PC-3 (cell line): Measurements from ENCODE around the gene PAQR4. TPM values are rescaled to one million over a fixed set of nuclear protein-coding genes. Genes with fewer than 3 reads are reported as not detected.

ENCODE experiments used
- ATAC-seq: fragments of 200-7000 bp; cut with Tn5 transposase; 2 replicates; pipeline ENCODE4 v1.9.1; 2020; ENCODE audit warnings: mild to moderate bottlenecking, moderate library complexity
- BruUV-seq: library from RNA; stranded (reverse); fragments of 400-500 nt; replicated peaks from 2 replicates; lab custom pipeline; 2021; lab: Mats Ljungman, UMichigan
- CTCF ChIA-PET: fragments of 300-600 bp; sonication (Branson Sonifier 250); formaldehyde crosslinking; loops from one replicate; lab custom pipeline; 2022; ENCODE audit warnings: antibody characterized with exemption; lab: Charles Lee
- POLR2A ChIA-PET: fragments of 300-600 bp; sonication (Branson Sonifier 250); formaldehyde crosslinking; loops from one replicate; lab custom pipeline; 2022; ENCODE audit warnings: antibody characterized with exemption; ENCODE audit not compliant: unreplicated experiment; lab: Charles Lee
- DNase-seq: peaks from one replicate; pipeline ENCODE4 v3.0.0-alpha.2; 2015
- H2AFZ ChIP-seq: fragments of 300-600 bp; sonication (generic); 2 replicates; pipeline ENCODE4 v1.6.0; 2016; ENCODE audit warnings: antibody characterized with exemption, low read length
- H3F3A ChIP-seq: fragments of 300-600 bp; sonication (generic); one replicate; pipeline ENCODE4 v1.6.0; 2017; ENCODE audit warnings: antibody characterized with exemption, low read length, control low read depth, mild to moderate bottlenecking; ENCODE audit not compliant: unreplicated experiment
- H3K27ac ChIP-seq: fragments of 300-600 bp; sonication (generic); 2 replicates; pipeline ENCODE4 v1.5.1; 2016; ENCODE audit warnings: mild to moderate bottlenecking, low read length
- H3K27me3 ChIP-seq: fragments of 300-600 bp; sonication (generic); 2 replicates; pipeline ENCODE4 v1.6.1; 2016; ENCODE audit warnings: low read length, mixed read lengths
- H3K36me3 ChIP-seq: fragments of 300-600 bp; sonication (generic); 2 replicates; pipeline ENCODE4 v1.6.1; 2016; ENCODE audit warnings: low read depth, mixed run types, low read length, mixed read lengths
- H3K4me1 ChIP-seq: fragments of 300-600 bp; sonication (generic); 2 replicates; pipeline ENCODE4 v1.5.1; 2016; ENCODE audit warnings: low read length; ENCODE audit not compliant: insufficient read depth
- H3K4me2 ChIP-seq: fragments of 300-600 bp; sonication (generic); 2 replicates; pipeline ENCODE4 v1.6.0; 2016; ENCODE audit warnings: low read length
- H3K4me3 ChIP-seq: fragments of 300-600 bp; sonication (generic); 2 replicates; pipeline ENCODE4 v1.5.1; 2016; ENCODE audit warnings: mild to moderate bottlenecking, low read length, mixed read lengths
- H3K79me2 ChIP-seq: fragments of 300-600 bp; sonication (generic); 2 replicates; pipeline ENCODE4 v1.6.1; 2017; ENCODE audit warnings: low read length, mixed read lengths
- H3K9ac ChIP-seq: fragments of 300-600 bp; sonication (generic); 2 replicates; pipeline ENCODE4 v1.6.0; 2016; ENCODE audit warnings: mild to moderate bottlenecking, low read length
- H3K9me2 ChIP-seq: fragments of 300-600 bp; sonication (generic); replicated peaks from 2 replicates; pipeline ENCODE4 v1.6.1; 2016; ENCODE audit warnings: mixed run types, low read length, mixed read lengths
- H3K9me3 ChIP-seq: fragments of 300-600 bp; sonication (generic); 2 replicates; pipeline ENCODE4 v1.6.1; 2016; ENCODE audit warnings: low read length, mixed read lengths
- H4K20me1 ChIP-seq: fragments of 300-600 bp; sonication (generic); 2 replicates; pipeline ENCODE4 v1.6.1; 2016; ENCODE audit warnings: low read length, mixed read lengths
- EZH2 ChIP-seq: fragments of 300-600 bp; sonication (generic); IDR thresholded peaks from one replicate; pipeline ENCODE4 v1.6.1; 2017; ENCODE audit warnings: antibody characterized with exemption, mild to moderate bottlenecking, low read length; ENCODE audit not compliant: unreplicated experiment
- EZH2phosphoT487 ChIP-seq: fragments of 300-600 bp; sonication (generic); IDR thresholded peaks from 2 replicates; pipeline ENCODE4 v1.6.1; 2018; ENCODE audit warnings: mild to moderate bottlenecking, antibody characterized with exemption, low read length, borderline replicate concordance
- intact Hi-C: fragments of 100-400 bp; cut with micrococcal nuclease; formaldehyde crosslinking; loops from 2 replicates; pipeline ENCODE4 v1.9.0; 2023
- total RNA-seq: library from RNA; depleted of rRNA; stranded (reverse); fragments of >200 nt; gene quantifications from 2 replicates; pipeline ENCODE4 v1.2.3, GENCODE V29; 2014
- TF ChIP-seq, protein P1 (sequence below): fragments of 300-600 bp; sonication (generic); conservative IDR thresholded peaks from 2 replicates; pipeline ENCODE4 v1.5.1; 2017; ENCODE audit warnings: antibody characterized with exemption, low read depth, mild to moderate bottlenecking, low read length

PAQR4 gene
- total RNA-seq, 1 experiment from 2014 or later = 37.9 TPM

DNA sequence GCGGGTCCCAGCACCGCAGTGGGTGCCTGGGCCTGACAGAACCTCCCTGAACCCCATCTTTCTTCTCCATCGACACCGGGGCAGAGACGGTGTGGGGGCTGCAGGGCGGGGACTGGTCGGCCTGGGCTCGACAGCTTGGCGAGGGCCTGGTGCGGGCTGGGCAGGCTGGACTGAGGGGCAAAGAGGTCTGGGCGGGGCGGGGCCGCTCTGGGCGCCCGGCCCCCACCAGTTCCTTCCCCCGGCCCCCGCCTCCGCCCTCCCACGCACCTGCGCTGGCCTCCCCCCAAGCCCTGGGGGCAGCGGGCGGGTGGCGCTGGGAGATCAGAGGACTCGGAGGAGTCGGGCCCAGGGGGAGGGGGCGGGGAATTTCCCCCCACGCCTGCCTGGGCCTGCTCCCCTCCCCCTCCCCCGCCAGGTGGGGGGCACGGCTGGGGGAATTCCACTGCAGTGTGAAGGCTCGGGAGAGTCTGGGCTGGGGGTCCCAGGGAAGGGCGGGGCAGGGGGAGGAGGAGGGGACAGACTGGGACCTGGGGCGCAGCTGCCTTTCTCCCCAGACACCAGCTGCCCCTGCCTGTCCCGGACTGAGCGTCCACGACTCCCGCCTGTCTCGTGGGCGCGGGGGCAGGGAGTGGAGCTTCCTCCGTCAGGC is 6.0 kb upstream of the PAQR4 start:
- POLR2A ChIA-PET = no interaction called here
- ATAC-seq (no peak), DNase-seq (no peak)
- Histone ChIP-seq H3K9me3 (no peaks in the 10 kb centered on the region), H3K36me3 (no peaks in the 10 kb centered on the region), H3K9me2 (no peaks in the 10 kb centered on the region), H3K9ac (no peak overlapping the region), H3K4me2 (peak overlapping the region; percentile 98), H3K4me1 (0 out of 2 replicates have a peak, but pooled peaks cover 11% of the 10 kb centered on the region), H3K4me3 (peak overlapping the region; percentile 74), H2AFZ (peak overlapping the region; percentile 75), H3K79me2 (no peaks in the 10 kb centered on the region), H3K27ac (no peak overlapping the region), H4K20me1 (no peaks in the 10 kb centered on the region), H3K27me3 (no peaks in the 10 kb centered on the region), H3F3A (no peaks in the 10 kb centered on the region)
- CTCF ChIA-PET = no interaction called here
- no TSS peak for BruUV-seq
- TF ChIP-seq EZH2phosphoT487 (no peak), EZH2 (no peak)
- TF ChIP-seq, protein P1, sequence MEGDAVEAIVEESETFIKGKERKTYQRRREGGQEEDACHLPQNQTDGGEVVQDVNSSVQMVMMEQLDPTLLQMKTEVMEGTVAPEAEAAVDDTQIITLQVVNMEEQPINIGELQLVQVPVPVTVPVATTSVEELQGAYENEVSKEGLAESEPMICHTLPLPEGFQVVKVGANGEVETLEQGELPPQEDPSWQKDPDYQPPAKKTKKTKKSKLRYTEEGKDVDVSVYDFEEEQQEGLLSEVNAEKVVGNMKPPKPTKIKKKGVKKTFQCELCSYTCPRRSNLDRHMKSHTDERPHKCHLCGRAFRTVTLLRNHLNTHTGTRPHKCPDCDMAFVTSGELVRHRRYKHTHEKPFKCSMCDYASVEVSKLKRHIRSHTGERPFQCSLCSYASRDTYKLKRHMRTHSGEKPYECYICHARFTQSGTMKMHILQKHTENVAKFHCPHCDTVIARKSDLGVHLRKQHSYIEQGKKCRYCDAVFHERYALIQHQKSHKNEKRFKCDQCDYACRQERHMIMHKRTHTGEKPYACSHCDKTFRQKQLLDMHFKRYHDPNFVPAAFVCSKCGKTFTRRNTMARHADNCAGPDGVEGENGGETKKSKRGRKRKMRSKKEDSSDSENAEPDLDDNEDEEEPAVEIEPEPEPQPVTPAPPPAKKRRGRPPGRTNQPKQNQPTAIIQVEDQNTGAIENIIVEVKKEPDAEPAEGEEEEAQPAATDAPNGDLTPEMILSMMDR = no peak
- intact Hi-C loops = loop anchor here (10.0 kb wide), 1 partner anchor 58 kb away; no protein-coding TSS in a partner anchor

DNA sequence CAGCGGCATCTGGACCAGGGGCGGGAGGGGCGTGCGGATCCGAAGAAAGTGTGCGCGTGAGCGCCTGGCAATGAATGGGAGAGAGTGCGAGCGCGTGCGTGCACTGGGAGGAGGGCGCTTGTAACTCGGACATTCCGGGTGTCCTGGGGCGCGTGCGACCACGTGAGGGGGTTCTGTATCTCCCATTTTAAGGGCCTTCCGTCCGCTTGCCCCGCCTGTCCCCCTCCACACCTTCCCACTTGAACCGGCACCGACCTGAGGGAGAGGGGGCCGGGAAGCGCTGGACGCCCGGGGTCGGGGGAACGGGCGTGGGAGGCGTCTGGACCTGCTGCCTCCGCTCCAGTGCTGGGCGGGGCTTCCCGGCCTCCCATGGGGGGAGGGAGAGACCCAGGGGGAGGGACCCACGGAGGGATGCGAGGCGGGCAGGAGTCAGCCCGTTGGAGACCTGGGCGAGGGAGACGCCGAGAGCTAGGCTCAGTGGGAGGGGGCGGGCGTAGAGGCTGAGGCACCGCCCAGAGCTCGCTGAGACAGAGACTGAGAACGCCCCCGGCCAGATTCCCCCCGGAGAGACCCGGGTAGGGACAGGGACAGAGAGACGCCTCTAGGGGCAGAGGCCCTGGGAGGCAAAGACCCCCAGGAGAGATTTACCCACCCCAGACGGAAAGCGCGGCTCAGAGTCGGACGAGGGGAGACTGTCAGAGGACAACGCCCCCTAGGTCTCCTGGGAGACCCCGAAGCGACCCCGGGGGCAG is 5.2 kb upstream of the PAQR4 start, which contains the start of gene KREMEN2:
KREMEN2 (plus strand) TSS at position 553 of the 752 bp plus-strand sequence. CDS start 246 bp downstream, outside the sequence.
- Histone ChIP-seq H3K4me3 (peak within 1 kb of the TSS; percentile 74), H3F3A (no peaks in the 10 kb centered on the region), H3K27me3 (no peaks in the 10 kb centered on the region), H3K79me2 (no peaks in the 10 kb centered on the region), H3K9ac (no peak within 1 kb of the TSS), H3K4me1 (0 out of 2 replicates have a peak, but pooled peaks cover 17% of the 10 kb centered on the region), H3K9me3 (no peaks in the 10 kb centered on the region), H3K27ac (no peak within 1 kb of the TSS), H3K4me2 (peak within 1 kb of the TSS; percentile 98), H3K36me3 (no peaks in the 10 kb centered on the region), H3K9me2 (no peaks in the 10 kb centered on the region), H4K20me1 (no peaks in the 10 kb centered on the region), H2AFZ (peak within 1 kb of the TSS; percentile 75)
- POLR2A ChIA-PET = interaction anchor here (0.9 kb wide), 1 partner anchor 52 kb away, joined by 4 read pairs; the partner anchor contains the start of gene FLYWCH1
- TF ChIP-seq EZH2phosphoT487 = no peak
- TF ChIP-seq, protein P1 = 0 out of 2 replicates have a peak, but pooled peaks have one; percentile 14
- TF ChIP-seq EZH2 = no peak
- CTCF ChIA-PET = no interaction called here
- ATAC-seq (peak; percentile 47), DNase-seq (peak; percentile 73)
- BruUV-seq = no TSS peak
- intact Hi-C loops = loop anchor here (10.0 kb wide), 1 partner anchor 59 kb away; no protein-coding TSS in a partner anchor
